Cardiac fibroblast (primary cell): ENCODE results near the gene ARHGEF26.

Experiments
- DNase-seq, 2 donors: peaks; one replicate each; pipeline versions ENCODE4 v3.0.0 to v3.0.0-alpha.2; 2010; ENCODE audit warnings: low read depth in 2 of 2
- H3K4me3 ChIP-seq, 2 donors: replicated peaks in 1 of 2; 1 replicate in 1 of 2; 2 replicates in 1 of 2; pipeline ENCODE4 v1.5.1; 2011; ENCODE audit warnings: low read depth in 2 of 2, low read length in 2 of 2, mild to moderate bottlenecking in 2 of 2, moderate library complexity in 1 of 2
- TF ChIP-seq, protein P1 (sequence below): IDR thresholded peaks from one replicate; pipeline ENCODE4 v1.5.1; 2011; ENCODE audit warnings: low read depth, mild to moderate bottlenecking, low read length, inconsistent platforms

ARHGEF26 gene

DNA sequence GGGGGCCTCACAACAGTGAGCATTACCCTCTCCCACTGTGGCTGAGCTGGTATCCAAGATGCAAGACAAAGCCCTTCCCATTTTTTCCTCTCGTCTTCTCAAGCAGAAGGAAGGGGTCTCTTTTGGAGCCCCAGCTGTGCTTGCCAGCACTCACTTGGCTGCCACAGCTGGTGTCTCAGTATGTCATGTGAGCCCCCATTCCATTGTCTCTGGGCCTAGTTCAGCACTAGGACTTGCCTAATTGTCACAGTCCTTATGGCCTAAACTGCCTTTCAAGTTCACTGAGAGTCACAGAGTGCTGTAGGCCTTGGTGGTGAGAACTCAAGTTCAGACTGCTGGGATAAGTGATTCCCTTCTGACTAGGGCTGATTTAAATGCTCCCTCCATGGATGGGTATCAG is 89.8 kb downstream of the ARHGEF26 start:
- H3K4me3 ChIP-seq = no peak overlapping the region
- no peak for DNase-seq
- TF ChIP-seq, protein P1, sequence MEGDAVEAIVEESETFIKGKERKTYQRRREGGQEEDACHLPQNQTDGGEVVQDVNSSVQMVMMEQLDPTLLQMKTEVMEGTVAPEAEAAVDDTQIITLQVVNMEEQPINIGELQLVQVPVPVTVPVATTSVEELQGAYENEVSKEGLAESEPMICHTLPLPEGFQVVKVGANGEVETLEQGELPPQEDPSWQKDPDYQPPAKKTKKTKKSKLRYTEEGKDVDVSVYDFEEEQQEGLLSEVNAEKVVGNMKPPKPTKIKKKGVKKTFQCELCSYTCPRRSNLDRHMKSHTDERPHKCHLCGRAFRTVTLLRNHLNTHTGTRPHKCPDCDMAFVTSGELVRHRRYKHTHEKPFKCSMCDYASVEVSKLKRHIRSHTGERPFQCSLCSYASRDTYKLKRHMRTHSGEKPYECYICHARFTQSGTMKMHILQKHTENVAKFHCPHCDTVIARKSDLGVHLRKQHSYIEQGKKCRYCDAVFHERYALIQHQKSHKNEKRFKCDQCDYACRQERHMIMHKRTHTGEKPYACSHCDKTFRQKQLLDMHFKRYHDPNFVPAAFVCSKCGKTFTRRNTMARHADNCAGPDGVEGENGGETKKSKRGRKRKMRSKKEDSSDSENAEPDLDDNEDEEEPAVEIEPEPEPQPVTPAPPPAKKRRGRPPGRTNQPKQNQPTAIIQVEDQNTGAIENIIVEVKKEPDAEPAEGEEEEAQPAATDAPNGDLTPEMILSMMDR = no peak

DNA sequence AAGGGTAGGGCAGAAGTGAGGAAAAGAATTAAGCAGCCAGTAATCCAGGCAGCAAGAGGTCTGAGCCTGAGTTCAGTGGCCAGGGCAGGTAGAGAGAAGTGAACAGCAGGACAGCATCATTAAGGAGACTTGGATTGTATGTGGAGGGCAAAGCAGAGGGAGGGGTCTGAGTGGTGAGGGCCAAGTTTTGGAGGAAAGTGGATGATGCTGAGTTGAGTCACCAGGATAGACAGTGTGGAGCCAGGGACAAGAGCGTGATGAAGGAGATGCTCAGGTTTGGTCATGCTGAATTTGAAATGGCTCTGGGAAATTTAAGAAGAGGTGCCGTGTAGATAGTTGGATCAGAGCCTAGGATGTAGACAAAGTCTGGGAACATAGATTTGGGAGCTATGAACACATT is 93.1 kb downstream of the ARHGEF26 start:
- TF ChIP-seq, protein P1 = no peak
- DNase-seq = peak; percentile 3 to 29

DNA sequence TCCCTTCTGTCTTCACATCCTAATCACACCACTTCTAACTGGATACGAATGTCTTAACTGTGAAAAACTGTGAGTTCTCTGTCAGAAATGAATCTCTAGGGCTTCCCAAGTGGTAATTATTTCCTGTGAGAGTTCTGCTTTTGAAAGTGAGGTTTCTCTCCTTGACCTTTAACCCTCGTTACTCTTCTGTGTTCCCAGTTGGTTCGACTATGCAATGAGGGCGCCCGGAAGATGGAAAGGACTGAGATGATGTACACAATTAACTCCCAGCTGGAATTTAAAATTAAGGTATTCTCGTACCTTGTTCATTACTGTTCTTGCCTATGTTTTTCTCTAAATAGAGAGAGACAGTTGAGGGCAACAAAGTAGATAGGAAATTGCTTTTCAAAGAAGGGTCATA is 96.5 kb downstream of the ARHGEF26 start:
- TF ChIP-seq, protein P1 = no peak
- H3K4me3 ChIP-seq = no peak overlapping the region
- no peak for DNase-seq

More for the DNA sequence above, 93.1 kb downstream of the ARHGEF26 start:
- H3K4me3 ChIP-seq = no peak overlapping the region

DNA sequence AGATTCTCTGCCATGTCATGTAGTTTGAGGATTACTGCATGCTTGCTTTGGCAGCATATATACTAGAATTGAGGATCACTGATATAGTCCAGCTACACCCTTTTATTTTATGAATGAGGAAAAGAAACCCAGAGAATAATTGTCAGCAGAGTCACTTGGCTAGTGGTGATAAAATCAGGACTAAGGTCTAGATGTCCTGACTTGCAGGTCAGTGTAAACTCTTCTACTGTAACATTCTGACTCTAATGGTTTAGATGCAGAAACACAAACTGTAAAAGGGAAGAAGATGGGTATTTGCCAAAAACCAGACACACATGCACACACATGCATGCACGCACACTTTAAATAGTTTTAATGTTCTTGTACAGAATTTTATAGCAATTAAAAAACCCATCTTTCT is 97.5 kb downstream of the ARHGEF26 start:
- TF ChIP-seq, protein P1 = no peak
- no peak overlapping the region for H3K4me3 ChIP-seq

DNA sequence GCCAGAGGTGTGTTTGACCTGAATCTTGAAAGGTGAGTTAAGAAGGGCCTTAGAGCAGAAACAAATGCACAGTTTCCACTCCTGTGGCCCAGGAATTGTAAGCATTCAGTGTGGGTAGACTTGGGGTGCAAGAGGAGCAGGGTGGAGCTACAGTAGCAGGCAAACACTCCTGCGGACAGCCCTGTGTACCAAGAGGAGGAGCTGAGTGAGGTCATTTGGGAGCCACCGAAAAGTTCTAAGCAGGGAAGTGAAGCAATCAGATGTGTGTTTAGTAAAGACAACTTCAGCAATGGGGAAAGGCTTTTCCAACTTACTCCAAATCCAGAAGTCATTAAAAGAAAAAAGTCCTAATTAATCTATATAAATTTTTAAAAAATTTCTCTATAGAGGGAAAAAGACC is 99.3 kb downstream of the ARHGEF26 start:
- no peak for DNase-seq
- TF ChIP-seq, protein P1 = no peak
- H3K4me3 ChIP-seq = no peak overlapping the region

More for the DNA sequence above, 97.5 kb downstream of the ARHGEF26 start:
- no peak for DNase-seq

DNA sequence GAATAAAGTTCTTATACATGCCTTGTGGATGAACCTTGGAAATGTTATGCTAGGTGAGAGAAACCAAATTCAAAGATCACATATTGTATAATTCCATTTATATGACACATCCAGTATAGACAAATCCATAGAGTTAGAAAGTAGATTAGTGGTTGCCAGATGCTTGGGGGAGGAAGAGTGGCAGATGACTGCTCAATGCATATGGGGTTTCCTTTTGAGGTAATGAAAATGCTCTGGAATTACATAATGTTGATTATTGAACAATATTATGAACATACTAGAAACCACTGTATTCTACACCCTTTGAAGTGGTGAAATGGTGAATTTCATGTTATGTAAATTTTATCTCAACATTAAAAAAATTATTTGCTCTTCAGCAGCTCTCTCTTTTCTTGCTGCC is 102.3 kb downstream of the ARHGEF26 start:
- no peak overlapping the region for H3K4me3 ChIP-seq

DNA sequence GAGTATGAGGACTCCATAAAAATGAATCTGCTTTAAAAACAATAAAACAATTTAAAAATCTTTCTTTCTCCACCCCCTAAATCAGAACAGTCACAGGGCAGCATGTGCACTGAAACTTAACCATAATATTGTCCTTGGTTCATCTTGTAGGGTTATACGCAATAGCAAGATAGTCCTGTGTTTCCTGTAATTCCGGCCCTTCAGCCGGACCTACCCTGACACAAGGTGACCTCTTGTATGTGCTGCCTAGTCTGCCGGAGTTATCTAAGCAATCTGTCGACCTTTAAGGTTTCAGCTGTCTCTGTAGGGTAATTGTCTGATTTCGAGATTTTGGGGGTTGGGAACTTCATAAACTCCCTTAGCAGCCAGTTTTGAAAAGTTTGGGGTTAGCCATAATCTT is 103.2 kb downstream of the ARHGEF26 start:
- TF ChIP-seq, protein P1 = no peak
- DNase-seq = no peak
- H3K4me3 ChIP-seq = no peak overlapping the region

More for the DNA sequence above, 102.3 kb downstream of the ARHGEF26 start:
- TF ChIP-seq, protein P1 = no peak
- no peak for DNase-seq
